OCI-LY1 (cell line): ENCODE data around the gene AGER.

Experiments
- EZH2 ChIP-seq: fragments of 200-600 bp; sonication (generic), shearing (Covaris generic); IDR thresholded peaks from 2 replicates; pipeline ENCODE4 v1.8.0; 2017; ENCODE audit warnings: borderline replicate concordance, mixed run types, mild to moderate bottlenecking, antibody characterized with exemption, low read length, moderate library complexity, mixed read lengths
- TF ChIP-seq, protein P1 (sequence below): fragments of 200-600 bp; sonication (generic), shearing (Covaris generic); IDR thresholded peaks from 2 replicates; pipeline ENCODE4 v1.5.1; 2017; ENCODE audit warnings: mild to moderate bottlenecking, antibody characterized with exemption, low read length, moderate library complexity, mixed read lengths

DNA sequence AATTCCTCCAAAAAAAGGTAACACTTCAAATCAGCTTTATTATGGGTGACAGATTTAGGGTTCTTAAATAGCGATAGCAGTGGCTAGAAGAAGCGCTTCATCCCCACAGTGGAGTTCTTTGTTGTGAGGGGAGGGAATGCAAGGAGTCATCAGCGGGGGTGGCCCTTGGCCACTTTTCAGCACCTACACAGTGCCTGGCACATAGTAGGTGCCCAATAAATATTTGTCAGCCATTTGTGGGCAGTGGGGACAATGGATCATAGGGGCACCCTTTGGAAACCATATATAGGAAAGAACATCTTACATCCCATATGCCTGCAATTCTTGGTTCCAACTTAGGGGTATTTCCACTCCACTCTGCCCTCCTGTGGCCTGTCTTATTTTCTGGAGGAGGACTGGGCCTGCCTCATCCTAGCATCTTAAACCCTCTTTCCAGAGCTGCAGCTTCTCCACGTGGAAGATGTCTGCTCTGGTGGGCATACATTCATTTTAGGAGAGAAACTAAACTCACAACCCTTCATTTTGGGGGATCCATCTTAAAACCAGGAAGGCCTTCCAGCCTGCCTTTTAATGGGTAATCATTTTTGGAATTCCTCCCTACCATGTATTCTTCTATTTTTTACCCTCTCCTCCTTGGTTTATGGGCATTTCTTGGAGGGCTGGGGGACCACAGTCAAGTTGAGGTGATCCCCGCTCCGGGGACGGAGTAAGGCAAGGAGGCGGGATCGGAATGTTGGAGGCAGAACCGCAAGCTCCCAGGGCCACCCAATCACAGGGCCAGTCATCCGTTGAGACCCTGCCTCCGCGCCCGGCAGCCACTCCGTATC, 11.0 kb upstream of the AGER start:
- no peak for TF ChIP-seq EZH2
- TF ChIP-seq, protein P1, sequence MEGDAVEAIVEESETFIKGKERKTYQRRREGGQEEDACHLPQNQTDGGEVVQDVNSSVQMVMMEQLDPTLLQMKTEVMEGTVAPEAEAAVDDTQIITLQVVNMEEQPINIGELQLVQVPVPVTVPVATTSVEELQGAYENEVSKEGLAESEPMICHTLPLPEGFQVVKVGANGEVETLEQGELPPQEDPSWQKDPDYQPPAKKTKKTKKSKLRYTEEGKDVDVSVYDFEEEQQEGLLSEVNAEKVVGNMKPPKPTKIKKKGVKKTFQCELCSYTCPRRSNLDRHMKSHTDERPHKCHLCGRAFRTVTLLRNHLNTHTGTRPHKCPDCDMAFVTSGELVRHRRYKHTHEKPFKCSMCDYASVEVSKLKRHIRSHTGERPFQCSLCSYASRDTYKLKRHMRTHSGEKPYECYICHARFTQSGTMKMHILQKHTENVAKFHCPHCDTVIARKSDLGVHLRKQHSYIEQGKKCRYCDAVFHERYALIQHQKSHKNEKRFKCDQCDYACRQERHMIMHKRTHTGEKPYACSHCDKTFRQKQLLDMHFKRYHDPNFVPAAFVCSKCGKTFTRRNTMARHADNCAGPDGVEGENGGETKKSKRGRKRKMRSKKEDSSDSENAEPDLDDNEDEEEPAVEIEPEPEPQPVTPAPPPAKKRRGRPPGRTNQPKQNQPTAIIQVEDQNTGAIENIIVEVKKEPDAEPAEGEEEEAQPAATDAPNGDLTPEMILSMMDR: peak; percentile 67
